Amniotic stem cell (primary cell): Measurements from ENCODE around the gene OR2AG2.

ENCODE experiments used
- DNase-seq: peaks from one replicate; lab custom pipeline; 2025; lab: John Stamatoyannopoulos, UW

Gene OR2AG2

DNA sequence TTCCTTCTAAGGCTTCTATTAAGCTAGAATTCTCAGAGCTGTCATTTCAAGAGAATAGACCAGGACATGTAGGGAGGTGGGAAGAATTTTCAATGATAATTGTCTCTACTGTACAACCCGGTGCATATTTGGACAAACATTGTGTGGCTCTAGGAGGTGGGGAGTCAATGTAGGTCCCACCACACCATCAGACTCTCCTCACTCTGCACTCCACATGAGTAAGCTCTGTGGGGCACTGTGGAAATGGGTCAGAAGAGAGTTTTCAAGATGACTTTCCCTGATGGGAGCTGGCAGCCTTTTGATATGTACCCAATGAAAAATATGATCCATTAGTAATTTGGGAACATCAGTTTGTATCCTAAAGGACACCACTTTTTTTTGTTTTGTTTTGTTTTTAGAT, 33.2 kb downstream of the OR2AG2 start:
- DNase-seq, result no peak

DNA sequence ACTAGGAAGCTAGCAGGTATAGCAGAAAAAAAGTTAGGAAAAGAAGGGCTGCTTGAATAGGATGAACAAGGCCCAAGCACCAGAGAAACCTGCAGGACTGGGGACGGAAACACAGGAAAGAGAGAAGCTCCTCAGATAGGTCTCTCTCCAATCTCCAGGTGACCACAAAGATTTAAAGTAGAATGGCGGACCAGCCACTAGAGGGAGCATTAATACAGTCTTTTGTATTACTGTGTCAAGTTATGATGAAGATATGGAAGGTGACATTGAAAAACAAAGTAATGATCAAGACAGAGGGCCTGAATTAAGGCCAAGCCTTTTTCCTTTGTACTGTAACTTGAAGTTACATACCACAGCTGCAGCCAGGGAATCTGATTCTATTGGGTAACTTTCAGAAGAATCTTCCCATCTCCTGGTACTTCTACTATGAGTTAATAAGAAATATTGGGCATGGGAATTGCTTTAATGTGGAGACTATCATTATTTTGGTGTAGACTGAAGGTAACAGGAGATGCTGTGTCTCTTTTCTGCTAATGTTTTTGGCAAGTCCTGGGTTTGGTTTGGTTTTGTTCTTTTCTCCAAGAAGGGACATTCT, 33.8 kb downstream of the OR2AG2 start:
- peak; percentile 12 for DNase-seq

DNA sequence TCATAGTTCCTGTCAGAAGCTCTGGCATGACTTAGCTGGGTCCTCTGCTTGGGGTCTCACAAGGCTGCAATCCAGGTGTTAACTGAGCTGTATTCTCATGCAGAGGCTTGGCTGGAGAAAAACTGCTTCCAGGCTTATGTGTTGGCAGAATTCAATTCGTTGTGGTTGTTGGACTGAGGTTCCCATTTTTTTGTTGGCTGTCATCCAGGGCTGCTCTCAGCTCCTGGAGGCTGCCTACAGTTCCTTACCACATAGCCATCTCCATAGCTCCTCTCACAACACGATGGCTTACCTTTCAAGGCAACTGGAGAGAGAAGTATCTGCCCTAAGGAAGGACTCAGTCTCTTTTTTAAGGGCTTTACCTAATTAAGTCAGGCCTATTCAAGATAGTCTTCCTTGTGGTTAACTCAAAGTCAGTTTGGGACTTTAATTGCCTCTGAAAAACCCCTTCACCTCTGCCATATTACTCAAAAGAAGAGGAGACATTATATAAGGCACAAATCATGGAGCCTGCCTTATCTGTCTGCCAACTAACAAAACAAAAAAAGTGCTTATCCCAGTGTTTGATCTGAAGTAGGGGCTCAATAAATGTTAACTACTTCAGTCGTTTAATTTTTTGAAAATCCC, 35.2 kb downstream of the OR2AG2 start:
- DNase-seq, result no peak

DNA sequence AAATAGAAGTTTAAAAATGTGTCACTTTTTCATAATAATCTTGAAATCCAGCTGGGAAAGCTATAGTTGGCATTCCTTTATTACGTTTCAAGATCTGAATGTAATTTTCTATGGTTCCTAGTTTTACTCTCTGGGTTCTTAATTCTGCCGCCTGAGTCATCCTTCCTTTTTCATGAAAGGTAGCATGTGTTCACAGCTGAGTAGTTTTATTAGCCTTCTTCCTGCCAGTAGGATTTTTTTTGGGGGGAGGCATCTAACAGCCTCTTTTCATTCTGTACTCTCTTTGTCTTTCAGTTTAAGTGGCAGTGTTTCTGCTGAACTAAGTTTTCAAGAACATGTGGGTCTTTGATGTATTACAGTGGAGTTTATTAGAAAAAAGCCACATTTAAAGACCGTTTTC, 36.5 kb downstream of the OR2AG2 start:
- no peak for DNase-seq

DNA sequence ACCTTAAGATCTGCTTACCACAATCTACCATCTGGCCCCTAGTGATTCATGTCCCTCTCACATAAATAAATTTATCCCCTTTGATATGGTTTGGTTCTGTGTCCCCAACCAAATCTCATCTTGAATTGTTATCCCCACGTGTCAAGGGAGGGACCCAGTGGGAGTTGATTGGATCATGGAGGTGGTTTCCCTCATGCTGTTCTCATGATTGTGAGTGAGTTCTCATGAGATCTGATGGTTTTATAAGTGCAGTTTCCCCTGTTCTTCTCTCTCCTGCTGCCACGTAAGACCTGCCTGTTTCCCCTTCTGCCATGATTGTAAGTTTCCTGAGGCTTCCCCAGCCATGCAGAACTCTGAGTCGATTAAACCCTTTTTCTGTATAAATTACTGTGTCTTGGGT, 37.2 kb downstream of the OR2AG2 start:
- no peak for DNase-seq

DNA sequence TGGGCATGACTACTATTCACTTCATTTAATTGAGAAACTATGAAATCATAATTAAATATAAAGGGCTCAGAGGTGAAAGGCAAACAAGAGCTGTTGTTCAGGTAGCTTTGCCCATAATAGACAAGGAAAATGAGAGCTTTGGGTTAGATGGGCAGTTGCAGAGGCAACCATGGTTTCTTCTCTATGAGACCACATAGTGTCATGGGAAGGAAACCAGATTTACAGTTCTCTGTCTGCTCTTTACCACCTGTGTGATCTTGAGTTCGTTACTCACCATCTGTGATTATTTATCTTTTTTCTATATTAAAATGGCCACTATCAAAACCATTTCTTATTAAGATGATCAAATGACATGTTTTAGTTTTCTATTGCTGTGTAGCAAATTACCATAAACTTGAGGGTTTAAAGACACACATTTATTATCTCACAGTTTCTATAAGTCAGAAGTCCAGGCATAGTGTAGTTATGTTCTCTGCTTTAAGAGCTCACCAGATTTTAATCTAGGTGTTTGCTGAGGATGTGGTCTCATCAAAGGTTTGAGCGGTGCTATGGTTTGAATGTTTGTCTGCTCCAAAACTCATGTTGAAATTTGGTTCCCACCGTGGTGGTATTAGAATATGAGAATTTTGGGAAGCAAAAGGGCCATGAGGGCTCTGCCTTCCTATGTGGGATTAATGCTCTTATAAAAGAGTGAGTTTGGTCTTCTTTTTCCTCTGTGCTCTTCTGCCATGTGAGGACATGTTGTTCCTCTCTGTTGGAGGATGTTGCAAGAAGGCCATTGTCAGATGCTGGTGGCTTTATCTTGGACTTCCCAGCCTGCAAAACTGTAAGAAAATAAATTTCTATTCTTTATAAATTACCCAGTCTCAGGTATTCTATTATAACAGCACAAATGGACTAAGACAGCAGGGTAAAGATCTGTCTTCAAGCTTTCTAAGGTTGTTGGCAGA, 38.2 kb downstream of the OR2AG2 start:
- DNase-seq, result no peak

DNA sequence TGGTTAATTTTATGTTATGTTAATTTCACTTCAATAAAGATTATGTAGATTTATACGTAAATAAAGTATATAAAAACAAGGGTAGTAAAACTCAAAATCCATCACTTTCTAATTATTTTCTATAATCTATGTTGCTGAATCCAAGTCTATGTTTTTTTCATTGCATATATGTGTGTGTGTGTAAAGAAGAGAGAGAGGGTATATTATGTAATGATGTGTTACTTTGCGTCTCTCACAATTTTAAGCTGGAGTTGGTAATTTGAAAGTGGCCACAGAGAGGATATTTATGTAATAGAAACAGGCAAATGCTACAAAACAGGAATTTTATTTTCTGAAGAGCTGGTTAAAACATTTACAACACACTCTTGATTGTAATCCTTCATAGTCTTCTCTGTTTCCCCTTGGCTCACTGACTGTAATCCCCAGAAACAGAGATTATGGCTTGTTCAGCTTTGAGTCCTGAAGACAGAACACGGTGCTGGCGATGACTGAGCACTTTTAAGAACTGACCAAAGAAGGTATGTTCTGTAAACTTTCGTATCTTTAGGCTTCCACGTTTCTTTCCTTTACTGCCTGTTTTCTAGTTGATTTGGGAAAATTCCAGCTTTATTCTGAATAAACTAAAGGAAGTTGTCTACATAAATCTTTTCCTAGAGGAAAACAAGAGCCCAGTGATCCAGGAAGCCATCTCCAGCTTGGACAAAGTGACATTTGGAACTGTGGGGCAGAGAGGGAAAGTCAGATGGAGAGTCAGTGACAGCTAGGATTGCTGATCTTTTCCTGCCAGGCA, 43.6 kb downstream of the OR2AG2 start:
- DNase-seq, result no peak

DNA sequence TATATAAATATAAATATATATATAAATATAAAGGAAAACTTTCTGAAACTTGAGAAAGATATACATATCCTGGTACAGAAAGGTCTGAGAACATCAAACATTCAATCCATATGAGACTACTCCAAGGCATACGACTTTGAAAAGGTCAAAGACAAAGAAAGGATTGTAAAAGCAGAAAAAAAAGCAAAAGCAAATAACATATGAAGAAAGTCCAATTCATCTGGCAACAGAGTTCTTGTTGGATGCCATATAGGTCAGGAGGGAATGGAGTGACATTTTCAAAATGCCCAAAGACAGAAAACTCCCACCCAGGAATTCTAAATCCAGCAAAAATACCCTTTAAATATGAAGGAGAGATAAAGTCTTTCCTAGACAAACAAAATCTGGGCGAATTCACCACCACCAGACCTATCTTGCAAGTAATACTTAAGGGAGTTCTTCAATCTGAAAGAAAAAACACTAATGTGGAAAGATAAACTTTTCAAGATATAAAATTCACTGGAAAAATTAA, 46.3 kb downstream of the OR2AG2 start:
- no peak for DNase-seq

DNA sequence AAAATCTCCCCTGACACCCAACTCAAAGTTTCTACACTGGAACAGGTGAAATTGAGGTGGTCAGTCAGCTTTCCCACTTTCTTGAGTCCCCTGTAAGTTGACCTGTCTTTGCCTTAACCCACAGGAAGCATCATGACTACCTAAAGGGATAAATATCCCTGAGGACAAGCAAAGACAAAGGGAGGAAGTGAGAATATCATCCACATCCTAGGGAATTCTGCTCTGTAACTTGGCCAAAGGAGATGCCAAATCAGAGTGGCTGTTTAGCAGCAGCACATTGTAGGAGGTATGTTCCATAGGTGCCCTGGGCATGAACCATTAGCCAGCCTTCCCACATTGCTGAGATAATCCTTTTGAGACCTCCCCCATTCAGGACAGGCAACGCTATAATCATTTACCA, 47.8 kb downstream of the OR2AG2 start:
- no peak for DNase-seq

DNA sequence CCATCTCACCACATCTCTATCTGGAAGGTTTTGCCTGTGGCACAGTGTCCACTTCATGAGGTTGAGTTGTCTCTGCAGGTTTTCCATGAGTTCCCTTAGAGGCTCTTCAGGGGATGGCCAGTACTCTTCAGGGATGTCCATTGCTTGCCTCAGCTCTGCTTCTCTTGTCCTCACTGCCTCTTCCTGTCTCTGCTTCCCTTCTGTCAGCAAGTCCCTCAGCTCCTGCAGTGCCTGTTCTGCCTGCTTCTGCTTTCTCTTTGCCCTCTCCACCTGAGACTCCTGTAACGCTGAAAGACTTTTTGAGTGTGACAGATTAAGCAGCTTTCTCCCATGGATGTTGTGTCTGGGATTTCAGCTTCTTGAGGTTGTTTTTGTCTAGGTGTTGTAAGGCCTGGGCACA, 50.4 kb downstream of the OR2AG2 start:
- DNase-seq, result no peak

DNA sequence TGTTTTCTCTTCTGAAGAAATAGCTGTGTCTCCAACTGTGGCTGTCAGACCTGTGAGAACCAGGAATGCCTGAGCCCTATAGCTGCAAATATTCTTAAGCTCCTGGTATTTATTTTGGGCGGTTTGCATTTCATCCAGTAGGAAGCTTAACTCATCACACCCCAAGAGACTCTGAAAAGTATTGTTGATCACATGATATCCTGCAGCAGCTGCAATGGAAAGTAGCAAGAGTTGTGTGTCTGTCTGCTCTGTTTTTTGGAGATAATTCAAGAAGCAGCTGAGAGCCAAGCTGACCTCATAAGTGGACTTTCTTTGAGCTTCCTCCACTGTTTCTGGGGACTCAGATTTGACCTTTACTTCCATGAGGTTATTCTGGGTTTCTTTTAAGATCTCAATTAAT, 52.2 kb downstream of the OR2AG2 start:
- no peak for DNase-seq

DNA sequence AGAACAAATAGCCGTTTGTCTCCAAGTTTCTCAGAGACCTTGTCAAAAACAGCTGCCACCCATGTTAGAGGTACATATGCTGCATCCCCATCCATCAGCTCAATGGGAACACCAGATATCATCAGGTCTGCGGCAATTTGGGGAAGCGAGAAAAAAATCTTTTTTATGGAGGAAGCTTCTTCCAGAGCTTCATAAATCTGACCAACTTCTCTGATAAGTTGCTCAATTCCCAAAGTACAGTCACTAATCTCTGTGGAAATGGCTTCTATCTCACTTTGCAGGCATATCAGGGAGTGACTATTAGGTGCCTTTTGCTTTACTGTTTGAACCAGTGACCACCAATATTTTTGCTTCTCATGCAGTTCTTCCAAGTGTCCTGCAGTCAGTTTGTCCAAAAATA, 54.4 kb downstream of the OR2AG2 start:
- no peak for DNase-seq
